Activated CD4-positive, alpha-beta T cell treated with anti-CD3 and anti-CD28 coated beads, Interleukin-2, amount 10 ng/mL, durations not matched to agents 7 days and 5 days (primary cell): Measurements from ENCODE around the gene FAM78A. TPM values are rescaled to one million over a fixed set of nuclear protein-coding genes. Genes with fewer than 3 reads are reported as not detected.
A peak's percentile ranks its signal among the peaks of the same experiment; 100 is the strongest.
"Not testable (repeated sequence)": the region's sequence is repeated elsewhere in the genome, so short reads cannot be mapped to it uniquely, and the experiment has no call there.

Source experiments
- CTCF ChIA-PET: fragments of 350-600 bp; sonication (Branson Sonifier 250); formaldehyde crosslinking; loops from one replicate; lab custom pipeline; 2021; ENCODE audit warnings: antibody characterized with exemption; lab: Charles Lee
- POLR2A ChIA-PET: fragments of 350-600 bp; sonication (Branson Sonifier 250); formaldehyde crosslinking; loops from one replicate; lab custom pipeline; 2021; ENCODE audit warnings: antibody characterized with exemption; lab: Charles Lee
- DNase-seq: peaks from one replicate; pipeline ENCODE4 v3.0.0-alpha.2; 2020
- H3K27ac Mint-ChIP-seq: one replicate; pipeline ENCODE4 v1.8.0; 2021; ENCODE audit warnings: mild to moderate bottlenecking, moderate library complexity, mixed read lengths
- H3K27me3 Mint-ChIP-seq: one replicate; pipeline ENCODE4 v1.8.0; 2021; ENCODE audit warnings: mixed read lengths
- H3K36me3 Mint-ChIP-seq: one replicate; pipeline ENCODE4 v1.8.0; 2021; ENCODE audit warnings: low read depth, mixed read lengths
- H3K4me1 Mint-ChIP-seq: one replicate; pipeline ENCODE4 v1.8.0; 2021; ENCODE audit warnings: mixed read lengths
- H3K4me3 Mint-ChIP-seq: one replicate; pipeline ENCODE4 v1.8.0; 2021; ENCODE audit warnings: mild to moderate bottlenecking, moderate library complexity, mixed read lengths
- H3K9me3 Mint-ChIP-seq: one replicate; pipeline ENCODE4 v1.8.0; 2021; ENCODE audit warnings: mixed read lengths
- total RNA-seq, 2 experiments: library from RNA; stranded (reverse); gene quantifications; one replicate each; pipeline ENCODE4 v1.2.3, GENCODE V29; 2021

The FAM78A gene
- total RNA-seq, 2 experiments from 2014 or later: 118 to 128 TPM

DNA sequence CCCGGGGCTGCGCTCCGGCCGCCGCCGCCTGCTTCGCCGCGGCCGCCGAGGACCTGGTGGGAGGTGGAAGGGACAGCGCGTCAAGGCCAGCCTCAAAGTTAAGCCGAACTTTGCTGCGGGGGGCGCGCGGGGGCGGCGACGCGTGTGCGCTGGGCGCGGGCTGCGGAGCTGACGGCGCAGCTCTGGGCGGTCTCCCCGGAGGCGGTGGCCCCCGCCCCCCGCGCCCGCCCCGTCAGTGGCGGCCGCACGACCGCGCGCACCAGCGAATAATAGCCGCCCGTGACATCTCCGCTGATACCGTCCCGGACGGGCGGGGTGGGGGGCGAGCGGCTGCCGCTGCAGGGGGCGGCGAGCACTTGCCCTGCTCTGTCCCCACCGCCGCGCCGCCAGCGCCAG lies 579 bp upstream of the FAM78A start:
- Mint-ChIP-seq H3K27ac (peak overlapping the region; percentile 73), H3K36me3 (peaks cover 42% of the 10 kb centered on the region), H3K4me1 (peaks cover 29% of the 10 kb centered on the region), H3K9me3 (no peaks in the 10 kb centered on the region), H3K27me3 (peaks cover 8% of the 10 kb centered on the region), H3K4me3 (peak overlapping the region; percentile 55)
- ChIA-PET CTCF (interaction anchor here (0.9 to 9.8 kb wide), 2 partner anchors 9 to 18 kb away, joined by 3 to 74 read pairs; no protein-coding TSS in a partner anchor), POLR2A (interaction anchor here (1.6 to 4.6 kb wide), 2 partner anchors 10 to 21 kb away, joined by 4 to 24 read pairs; no protein-coding TSS in a partner anchor)
- DNase-seq: peak; percentile 52

DNA sequence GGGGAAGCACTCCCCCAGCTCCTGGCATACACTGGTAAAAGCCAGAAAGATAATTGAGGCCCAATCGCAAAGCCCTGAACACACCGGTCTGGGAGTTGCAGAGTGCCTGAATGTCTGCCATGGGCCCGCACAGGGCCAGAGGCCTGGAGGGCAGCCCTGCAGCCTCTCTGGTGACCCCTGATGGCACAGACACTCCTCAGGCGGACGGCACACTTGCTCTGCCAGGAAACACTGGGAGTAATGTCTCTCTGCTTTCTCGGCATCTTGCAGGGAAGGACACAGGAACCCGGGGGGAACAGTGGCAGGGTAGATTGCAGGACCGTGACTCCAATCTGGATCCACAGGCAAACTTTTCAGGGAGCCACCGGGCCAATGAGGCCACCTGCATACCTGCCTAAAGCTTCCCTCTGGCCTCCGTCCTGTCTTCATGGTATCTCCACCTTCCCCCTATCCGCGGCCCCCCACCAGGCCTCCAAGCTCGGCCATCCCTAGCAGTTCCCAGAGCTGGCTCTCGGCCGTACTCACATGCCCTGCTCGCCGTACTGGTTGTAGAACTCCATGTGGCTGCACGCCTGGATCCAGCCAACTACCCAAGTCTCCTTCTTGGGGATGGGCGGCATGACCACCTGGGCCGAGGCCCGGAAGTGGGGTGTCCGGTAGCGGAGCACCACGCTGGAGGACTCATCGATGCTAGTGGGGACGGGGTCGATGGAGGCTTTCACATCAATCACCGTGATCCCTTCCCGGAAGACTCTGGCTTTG lies 797 bp downstream of the FAM78A start:
- Mint-ChIP-seq H3K4me1 (peaks cover 37% of the 10 kb centered on the region), H3K9me3 (no peaks in the 10 kb centered on the region), H3K27ac (peak overlapping the region; percentile 95), H3K4me3 (peak overlapping the region; percentile 96), H3K27me3 (no peaks in the 10 kb centered on the region), H3K36me3 (peaks cover 56% of the 10 kb centered on the region)
- peak; percentile 40 for DNase-seq
- POLR2A ChIA-PET: interaction anchor here (0.6 to 4.6 kb wide), 3 partner anchors 9 to 19 kb away, joined by 4 to 24 read pairs (median 5); no protein-coding TSS in a partner anchor
- CTCF ChIA-PET: interaction anchor here (0.8 to 9.8 kb wide), 6 partner anchors 9 to 33 kb away, joined by 3 to 74 read pairs (median 4); no protein-coding TSS in a partner anchor

GRCh38 chr9:131274674-131275331 lies 1.5 kb downstream of the FAM78A start:
- ChIA-PET POLR2A (interaction anchor here (0.6 to 4.6 kb wide), 3 partner anchors 13 to 37 kb away, joined by 5 to 24 read pairs (median 5); no protein-coding TSS in a partner anchor), CTCF (interaction anchor here (1.2 to 9.8 kb wide), 4 partner anchors 9 to 23 kb away, joined by 3 to 74 read pairs (median 6); no protein-coding TSS in a partner anchor)
- Mint-ChIP-seq H3K36me3 (peaks cover 61% of the 10 kb centered on the region), H3K9me3 (no peaks in the 10 kb centered on the region), H3K27me3 (no peaks in the 10 kb centered on the region), H3K4me3 (peak overlapping the region; percentile 96), H3K27ac (peak overlapping the region; percentile 95), H3K4me1 (peaks cover 42% of the 10 kb centered on the region)
- DNase-seq: no peak

GRCh38 chr9:131273856-131274673 lies 2.2 kb downstream of the FAM78A start:
- CTCF ChIA-PET: interaction anchor here (1.2 to 9.8 kb wide), 5 partner anchors 8 to 22 kb away, joined by 3 to 74 read pairs (median 6); no protein-coding TSS in a partner anchor
- POLR2A ChIA-PET: interaction anchor here (1.7 to 4.6 kb wide), 2 partner anchors 18 to 36 kb away, joined by 5 to 24 read pairs; no protein-coding TSS in a partner anchor
- no peaks in the 10 kb centered on the region for H3K27me3 Mint-ChIP-seq
- H3K4me3 Mint-ChIP-seq: peak overlapping the region; percentile 96
- peaks cover 68% of the 10 kb centered on the region for H3K36me3 Mint-ChIP-seq
- DNase-seq: peak; percentile 41
- peak overlapping the region; percentile 95 for H3K27ac Mint-ChIP-seq
- peaks cover 41% of the 10 kb centered on the region for H3K4me1 Mint-ChIP-seq
- no peaks in the 10 kb centered on the region for H3K9me3 Mint-ChIP-seq

- ChIA-PET CTCF (interaction anchor here (1.0 to 9.8 kb wide), 4 partner anchors 9 to 99 kb away, joined by 3 to 74 read pairs (median 7); no protein-coding TSS in a partner anchor), POLR2A (interaction anchor here (1.7 to 4.6 kb wide), 2 partner anchors 17 to 36 kb away, joined by 5 to 24 read pairs; no protein-coding TSS in a partner anchor)
- H3K36me3 Mint-ChIP-seq: peaks cover 71% of the 10 kb centered on the region
- H3K4me3 Mint-ChIP-seq: peak overlapping the region; percentile 96
- no peaks in the 10 kb centered on the region for H3K9me3 Mint-ChIP-seq
- peak overlapping the region; percentile 95 for H3K27ac Mint-ChIP-seq
- H3K4me1 Mint-ChIP-seq: peaks cover 37% of the 10 kb centered on the region
- no peaks in the 10 kb centered on the region for H3K27me3 Mint-ChIP-seq
- peak; percentile 25 for DNase-seq
Measured at GRCh38 chr9:131273146-131273855, 3.0 kb downstream of the FAM78A start.

- Mint-ChIP-seq H3K4me3 (peak overlapping the region; percentile 96), H3K27me3 (no peaks in the 10 kb centered on the region), H3K9me3 (no peaks in the 10 kb centered on the region), H3K27ac (peak overlapping the region; percentile 99), H3K36me3 (peaks cover 75% of the 10 kb centered on the region), H3K4me1 (peaks cover 40% of the 10 kb centered on the region)
- DNase-seq: no peak
- ChIA-PET POLR2A (interaction anchor here (4.6 kb wide), 1 partner anchor 16 kb away, joined by 25 read pairs; no protein-coding TSS in a partner anchor), CTCF (interaction anchor here (1.1 to 9.8 kb wide), 4 partner anchors 8 to 467 kb away, joined by 3 to 74 read pairs (median 6); no protein-coding TSS in a partner anchor)
Measured at GRCh38 chr9:131272212-131272611, 4.1 kb downstream of the FAM78A start.

DNA sequence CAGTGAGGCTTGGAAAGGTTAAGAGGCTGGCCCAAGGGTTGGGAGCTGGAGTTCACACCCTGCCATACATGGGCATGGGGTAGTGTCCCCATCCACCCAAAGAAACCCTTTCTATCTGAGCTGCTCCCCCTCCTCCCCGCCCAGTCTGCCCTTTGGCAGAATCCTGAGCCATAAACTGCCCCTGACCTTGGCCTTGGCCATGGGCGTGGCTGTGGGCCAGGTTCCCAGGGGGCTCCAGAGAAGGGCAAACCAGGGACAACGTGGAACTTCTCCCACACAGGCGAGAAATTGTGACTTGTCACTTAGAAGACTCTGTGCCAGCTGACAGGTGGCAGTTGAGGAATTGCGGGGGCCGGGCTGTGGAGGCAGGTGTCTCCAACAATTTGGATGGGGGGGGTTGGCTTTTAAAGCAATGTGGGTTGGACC lies 4.8 kb downstream of the FAM78A start:
- Mint-ChIP-seq H3K27ac (peak overlapping the region; percentile 99), H3K4me1 (peaks cover 47% of the 10 kb centered on the region), H3K9me3 (no peaks in the 10 kb centered on the region), H3K27me3 (no peaks in the 10 kb centered on the region), H3K4me3 (peak overlapping the region; percentile 96), H3K36me3 (peaks cover 82% of the 10 kb centered on the region)
- no peak for DNase-seq
- ChIA-PET CTCF (interaction anchor here (0.6 to 9.8 kb wide), 5 partner anchors 8 to 467 kb away, joined by 3 to 74 read pairs (median 5); no protein-coding TSS in a partner anchor), POLR2A (interaction anchor here (0.7 to 4.6 kb wide), 2 partner anchors 15 to 1201 kb away, joined by 3 to 25 read pairs; no protein-coding TSS in a partner anchor)

DNA sequence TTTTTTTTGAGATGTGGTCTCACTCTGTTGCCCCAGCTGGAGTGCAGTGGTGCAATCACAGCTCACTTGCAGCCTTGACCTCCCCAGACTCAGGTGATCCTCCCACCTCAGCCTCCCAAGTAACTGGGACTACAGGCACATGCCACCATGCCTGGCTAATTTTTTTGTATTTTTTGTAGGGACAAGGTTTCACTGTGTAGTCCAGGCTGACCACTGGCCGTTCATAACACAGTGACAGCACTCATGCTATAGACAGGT lies 5.4 kb downstream of the FAM78A start:
- ChIA-PET CTCF (interaction anchor here (0.5 to 9.8 kb wide), 6 partner anchors 9 to 108 kb away, joined by 4 to 74 read pairs (median 5); no protein-coding TSS in a partner anchor), POLR2A (interaction anchor here (1.8 to 4.6 kb wide), 2 partner anchors 14 to 32 kb away, joined by 5 to 25 read pairs; no protein-coding TSS in a partner anchor)
- H3K27me3 Mint-ChIP-seq, DNase-seq, H3K9me3 Mint-ChIP-seq: not testable (repeated sequence)
- Mint-ChIP-seq H3K4me1 (peaks cover 53% of the 10 kb centered on the region), H3K27ac (peak overlapping the region; percentile 99), H3K4me3 (peak overlapping the region; percentile 96), H3K36me3 (peaks cover 83% of the 10 kb centered on the region)

- peaks cover 78% of the 10 kb centered on the region for H3K36me3 Mint-ChIP-seq
- H3K4me3 Mint-ChIP-seq: peak overlapping the region; percentile 96
- peak; percentile 68 for DNase-seq
- peak overlapping the region; percentile 99 for H3K27ac Mint-ChIP-seq
- H3K4me1 Mint-ChIP-seq: peaks cover 58% of the 10 kb centered on the region
- CTCF ChIA-PET: interaction anchor here (0.5 to 9.8 kb wide), 6 partner anchors 9 to 107 kb away, joined by 4 to 74 read pairs (median 4); no protein-coding TSS in a partner anchor
- no peaks in the 10 kb centered on the region for H3K27me3 Mint-ChIP-seq
- no peaks in the 10 kb centered on the region for H3K9me3 Mint-ChIP-seq
- POLR2A ChIA-PET: interaction anchor here (1.8 to 4.6 kb wide), 2 partner anchors 14 to 32 kb away, joined by 5 to 25 read pairs; no protein-coding TSS in a partner anchor
Measured at GRCh38 chr9:131270171-131271015, 5.9 kb downstream of the FAM78A start.
